ENCODE results near the gene NPHP1. TPM values are rescaled to one million over a fixed set of nuclear protein-coding genes. Genes with fewer than 3 reads are reported as not detected.

The NPHP1 gene
- polyA plus RNA-seq, 3 donors = 0.51 TPM; not detected in 2

Small RNA genes within 50 kb of the gene (small RNA-seq; reads per million reads assigned to genes)
- not detected for gene MIR4436B1 (ENCODE audit: insufficient read length, low read depth)

Other genes with a start within 250 kb of the NPHP1 start
- gene MALL, start 89.2 kb downstream of the NPHP1 start, polyA plus RNA-seq = under 1 TPM in 1 of 3 donors, not detected in 2; 0.12 TPM
- gene MTLN, start 7.5 kb upstream of the NPHP1 start, polyA plus RNA-seq = 10 to 100 TPM; 13.7 to 70.6 (median 51.0) TPM